Epithelial cell of alveolus of lung (primary cell): ENCODE results near the gene PRIMPOL. TPM values are rescaled to one million over a fixed set of nuclear protein-coding genes. Genes with fewer than 3 reads are reported as not detected.

Experiments
- total RNA-seq: library from RNA; depleted of rRNA; stranded (reverse); fragments of >200 nt; gene quantifications from 2 replicates; pipeline ENCODE4 v1.2.1, GENCODE V29; 2015

The PRIMPOL gene, protein sequence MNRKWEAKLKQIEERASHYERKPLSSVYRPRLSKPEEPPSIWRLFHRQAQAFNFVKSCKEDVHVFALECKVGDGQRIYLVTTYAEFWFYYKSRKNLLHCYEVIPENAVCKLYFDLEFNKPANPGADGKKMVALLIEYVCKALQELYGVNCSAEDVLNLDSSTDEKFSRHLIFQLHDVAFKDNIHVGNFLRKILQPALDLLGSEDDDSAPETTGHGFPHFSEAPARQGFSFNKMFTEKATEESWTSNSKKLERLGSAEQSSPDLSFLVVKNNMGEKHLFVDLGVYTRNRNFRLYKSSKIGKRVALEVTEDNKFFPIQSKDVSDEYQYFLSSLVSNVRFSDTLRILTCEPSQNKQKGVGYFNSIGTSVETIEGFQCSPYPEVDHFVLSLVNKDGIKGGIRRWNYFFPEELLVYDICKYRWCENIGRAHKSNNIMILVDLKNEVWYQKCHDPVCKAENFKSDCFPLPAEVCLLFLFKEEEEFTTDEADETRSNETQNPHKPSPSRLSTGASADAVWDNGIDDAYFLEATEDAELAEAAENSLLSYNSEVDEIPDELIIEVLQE
- total RNA-seq, result 11.5 and 12.0 TPM in 2 replicates

DNA sequence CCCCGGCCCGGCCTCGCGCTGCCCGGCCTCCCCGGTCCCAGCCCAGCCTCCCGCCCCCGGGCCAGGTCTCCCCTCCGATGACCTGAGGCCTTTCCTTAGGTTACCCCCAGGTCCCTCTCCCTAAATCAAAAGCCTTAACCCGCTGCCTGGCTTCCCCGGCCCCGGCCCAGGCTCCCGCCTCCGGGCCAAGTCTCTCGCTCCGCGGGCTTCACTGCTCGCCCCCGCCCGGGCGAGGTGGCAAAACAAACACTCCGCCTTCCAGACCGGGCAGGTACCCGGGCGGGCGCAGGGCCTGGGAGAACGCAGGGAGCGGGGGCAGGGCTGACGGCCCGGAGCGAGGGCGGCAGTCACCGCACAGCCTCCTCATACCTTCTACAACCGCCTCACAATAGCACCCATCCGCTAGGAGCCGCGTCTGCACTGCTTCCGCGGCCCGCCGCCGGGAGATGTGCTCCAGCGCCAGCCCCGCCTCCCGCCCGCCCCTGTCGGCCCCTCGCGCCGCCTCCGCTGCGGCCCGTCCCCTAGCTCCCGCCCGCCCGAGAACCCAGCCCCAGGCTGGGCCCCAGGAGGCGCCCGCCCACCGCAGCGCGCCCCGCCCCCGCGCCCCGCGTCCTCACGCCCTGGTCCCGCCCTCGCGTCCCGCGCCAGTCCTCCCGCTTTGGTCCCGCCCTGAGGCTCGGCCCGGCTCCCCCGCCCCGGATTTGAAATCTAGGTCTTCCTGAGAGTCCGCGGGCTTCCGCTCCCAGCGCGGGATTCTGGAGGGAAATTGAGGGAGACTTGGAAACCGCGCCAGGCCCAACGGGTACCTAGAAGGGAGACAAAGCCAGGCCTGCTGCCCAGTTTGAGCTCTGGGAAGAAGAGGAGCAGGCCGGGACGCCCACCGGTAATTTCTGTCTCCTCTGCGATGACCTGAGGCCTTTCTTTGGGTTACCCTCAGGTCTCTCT lies at the start of gene PRIMPOL, which contains the start of gene CASP3:
PRIMPOL (plus strand) TSS at position 713 of the 945 bp plus-strand sequence. CDS start 7,403 bp downstream, outside the sequence.
CASP3 (minus strand) TSS at position 422 of the 945 bp plus-strand sequence. CDS start 10,994 bp downstream, outside the sequence.

DNA sequence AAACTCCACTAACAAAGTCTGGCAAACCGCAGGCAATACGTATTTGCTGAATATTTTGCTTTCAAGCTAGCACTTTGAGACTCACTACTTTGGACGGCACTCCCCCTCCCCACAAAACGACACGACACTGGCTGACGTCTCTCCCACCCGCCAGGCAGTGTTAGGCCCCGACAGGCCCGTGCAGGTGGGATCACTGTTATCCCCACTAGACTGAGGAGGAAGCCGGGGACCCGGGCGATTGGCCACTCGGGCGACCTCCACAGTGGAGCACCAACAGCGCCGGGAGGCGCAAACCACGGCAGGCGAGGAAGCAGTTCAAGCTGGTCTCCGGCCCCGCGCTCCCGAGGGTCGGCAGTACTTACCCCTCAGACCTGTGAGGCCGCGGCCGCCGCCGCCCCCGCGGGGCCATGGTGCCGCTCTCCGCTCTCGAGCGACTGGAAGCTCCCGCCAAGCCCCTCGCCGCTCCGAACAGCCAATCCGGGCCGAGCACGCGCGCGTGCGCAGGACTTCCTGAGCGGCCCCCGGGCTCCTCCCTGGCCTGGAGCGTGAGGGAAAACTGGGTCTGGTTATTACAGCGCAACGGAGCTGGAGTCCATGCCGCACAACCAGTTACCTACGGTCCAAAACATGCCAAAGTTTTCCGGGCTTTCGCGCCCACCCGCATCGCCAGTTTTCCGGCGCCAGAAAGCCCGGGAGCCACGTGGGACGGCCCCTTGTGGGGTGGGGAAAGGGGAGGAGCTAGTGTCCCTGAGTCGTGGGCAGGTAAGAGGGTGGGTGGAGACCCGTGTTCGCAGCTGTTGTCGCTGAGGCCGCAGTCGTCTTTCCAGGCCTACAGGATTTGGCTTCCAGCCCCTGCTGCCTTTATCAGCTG lies 84.4 kb downstream of the PRIMPOL start, which contains the start of gene CENPU:
CENPU (minus strand) TSS at position 443 of the 871 bp plus-strand sequence; CDS start at position 409, 34 bp downstream.

Other genes starting within 250 kb of the PRIMPOL start
- 20.6 and 31.5 TPM in 2 replicates for gene IRF2, start 175.2 kb upstream of the PRIMPOL start, total RNA-seq
- gene CASP3, start 291 bp upstream of the PRIMPOL start, total RNA-seq, result 32.2 and 33.1 TPM in 2 replicates
- 9.0 and 22.9 TPM in 2 replicates for gene CENPU, start 84.4 kb downstream of the PRIMPOL start, total RNA-seq
- gene ACSL1, start 176.2 kb downstream of the PRIMPOL start, total RNA-seq, result 12.4 and 24.6 TPM in 2 replicates